Measurements from ENCODE around the gene P2RY1. TPM values are rescaled to one million over a fixed set of nuclear protein-coding genes. Genes with fewer than 3 reads are reported as not detected.

Gene P2RY1, protein sequence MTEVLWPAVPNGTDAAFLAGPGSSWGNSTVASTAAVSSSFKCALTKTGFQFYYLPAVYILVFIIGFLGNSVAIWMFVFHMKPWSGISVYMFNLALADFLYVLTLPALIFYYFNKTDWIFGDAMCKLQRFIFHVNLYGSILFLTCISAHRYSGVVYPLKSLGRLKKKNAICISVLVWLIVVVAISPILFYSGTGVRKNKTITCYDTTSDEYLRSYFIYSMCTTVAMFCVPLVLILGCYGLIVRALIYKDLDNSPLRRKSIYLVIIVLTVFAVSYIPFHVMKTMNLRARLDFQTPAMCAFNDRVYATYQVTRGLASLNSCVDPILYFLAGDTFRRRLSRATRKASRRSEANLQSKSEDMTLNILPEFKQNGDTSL
- 3.9 and 4.3 TPM in 2 replicates for total RNA-seq

DNA sequence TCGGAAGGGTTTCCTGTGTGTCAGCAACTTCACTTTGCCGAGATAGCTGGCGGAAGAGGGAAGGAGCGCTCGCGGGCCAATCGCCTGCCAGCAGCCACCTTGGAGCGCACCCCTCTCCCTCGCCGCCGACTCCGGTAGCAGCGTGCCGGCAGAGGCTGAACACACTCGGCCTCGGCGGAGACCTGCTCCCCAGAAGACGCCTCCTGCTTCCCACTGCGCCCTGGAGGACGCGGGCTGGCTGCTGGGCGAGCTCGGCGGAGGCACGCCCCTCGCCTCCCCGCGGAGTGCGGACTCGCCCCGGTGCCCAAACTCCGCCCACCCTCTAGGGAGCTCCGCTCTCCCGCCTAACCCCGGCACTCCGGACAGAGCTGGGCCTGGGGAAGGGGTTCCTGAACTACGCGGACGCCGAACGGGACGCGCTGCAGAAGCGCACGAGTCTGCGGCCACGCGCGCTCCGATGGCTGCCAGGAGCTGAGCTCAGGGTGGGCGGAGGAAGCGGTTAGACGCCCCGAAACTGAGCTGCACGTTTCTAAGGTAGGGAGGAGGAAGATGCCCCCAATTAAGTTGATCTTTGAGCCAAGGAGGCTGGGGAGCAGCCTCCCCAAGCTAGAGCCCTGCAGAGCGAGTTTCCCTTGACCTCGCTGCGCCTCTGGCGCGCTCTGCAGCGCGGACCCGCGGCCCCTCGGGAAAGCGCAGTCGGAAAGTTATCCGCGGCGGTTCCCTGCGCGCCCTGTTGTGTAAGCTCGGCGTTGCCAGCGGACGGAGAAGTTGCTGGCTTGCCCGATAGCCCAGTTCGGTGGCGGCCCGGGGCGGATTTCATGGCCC lies at the start of gene P2RY1:
Gene P2RY1 (plus strand): TSS at position 356 of the 825 bp plus-strand sequence. CDS start 652 bp downstream, outside the sequence.

Small RNA genes lying within 50 kb of the gene (small RNA-seq; reads per million reads assigned to genes)
- not detected for gene ATP5MGP5
